ENCODE measurements around the gene OAF. TPM values are rescaled to one million over a fixed set of nuclear protein-coding genes. Genes with fewer than 3 reads are reported as not detected.

The OAF gene
- total RNA-seq, 2 donors from 2014 or later = 1.3 to 3.8 TPM

- DNase-seq = no peak
- H3K9me3 ChIP-seq (ENCODE audit: control insufficient read depth, low read length, poor library complexity, severe bottlenecking) = no peaks in the 10 kb centered on the region
- no peak overlapping the region for H3K4me3 Mint-ChIP-seq
- no peaks in the 10 kb centered on the region for H3K36me3 Mint-ChIP-seq (ENCODE audit: low read depth)
- no peak for ATAC-seq
- peaks cover 17% of the 10 kb centered on the region for H3K4me1 Mint-ChIP-seq
- no peak overlapping the region for H3K27ac Mint-ChIP-seq
- no peaks in the 10 kb centered on the region for H3K27me3 Mint-ChIP-seq
These were observed 4.8 kb downstream of the OAF start for GRCh38 chr11:120215634-120216033.

GRCh38 chr11:120216426-120217102, 5.7 kb downstream of the OAF start:
- H3K4me1 Mint-ChIP-seq = peaks cover 19% of the 10 kb centered on the region
- DNase-seq (no peak), ATAC-seq (no peak)
- no peak overlapping the region for H3K4me3 Mint-ChIP-seq
- no peak overlapping the region for H3K27ac Mint-ChIP-seq
- H3K27me3 Mint-ChIP-seq = no peaks in the 10 kb centered on the region
- H3K36me3 Mint-ChIP-seq (ENCODE audit: low read depth) = no peaks in the 10 kb centered on the region
- no peaks in the 10 kb centered on the region for H3K9me3 ChIP-seq (ENCODE audit: control insufficient read depth, low read length, poor library complexity, severe bottlenecking)

GRCh38 chr11:120217526-120217925, 6.7 kb downstream of the OAF start:
- ATAC-seq = no peak
- Mint-ChIP-seq H3K4me1 (peaks cover 13% of the 10 kb centered on the region), H3K27me3 (no peaks in the 10 kb centered on the region), H3K27ac (no peak overlapping the region), H3K4me3 (no peak overlapping the region), H3K36me3 (ENCODE audit: low read depth) (no peaks in the 10 kb centered on the region)
- no peak for DNase-seq
- no peaks in the 10 kb centered on the region for H3K9me3 ChIP-seq (ENCODE audit: control insufficient read depth, low read length, poor library complexity, severe bottlenecking)

GRCh38 chr11:120217941-120218694, 7.3 kb downstream of the OAF start:
- H3K27ac Mint-ChIP-seq = no peak overlapping the region
- DNase-seq (no peak), ATAC-seq (no peak)
- H3K27me3 Mint-ChIP-seq = no peaks in the 10 kb centered on the region
- no peak overlapping the region for H3K4me3 Mint-ChIP-seq
- no peaks in the 10 kb centered on the region for H3K36me3 Mint-ChIP-seq (ENCODE audit: low read depth)
- H3K4me1 Mint-ChIP-seq = peaks cover 13% of the 10 kb centered on the region
- no peaks in the 10 kb centered on the region for H3K9me3 ChIP-seq (ENCODE audit: control insufficient read depth, low read length, poor library complexity, severe bottlenecking)

GRCh38 chr11:120218695-120219033, 7.8 kb downstream of the OAF start:
- H3K27me3 Mint-ChIP-seq = peaks cover 3% of the 10 kb centered on the region
- H3K4me1 Mint-ChIP-seq = peaks cover 13% of the 10 kb centered on the region
- no peaks in the 10 kb centered on the region for H3K36me3 Mint-ChIP-seq (ENCODE audit: low read depth)
- no peak for DNase-seq
- no peak overlapping the region for H3K27ac Mint-ChIP-seq
- no peaks in the 10 kb centered on the region for H3K9me3 ChIP-seq (ENCODE audit: control insufficient read depth, low read length, poor library complexity, severe bottlenecking)
- H3K4me3 Mint-ChIP-seq = no peak overlapping the region
- ATAC-seq = no peak

GRCh38 chr11:120219232-120219937, 8.6 kb downstream of the OAF start:
- Mint-ChIP-seq H3K4me3 (no peak overlapping the region), H3K4me1 (peaks cover 13% of the 10 kb centered on the region), H3K27me3 (peaks cover 9% of the 10 kb centered on the region), H3K36me3 (ENCODE audit: low read depth) (no peaks in the 10 kb centered on the region), H3K27ac (no peak overlapping the region)
- H3K9me3 ChIP-seq (ENCODE audit: control insufficient read depth, low read length, poor library complexity, severe bottlenecking) = no peaks in the 10 kb centered on the region
- no peak for DNase-seq
- ATAC-seq = no peak

GRCh38 chr11:120219938-120220746, 9.3 kb downstream of the OAF start:
- H3K4me3 Mint-ChIP-seq = no peak overlapping the region
- ATAC-seq = no peak
- H3K9me3 ChIP-seq (ENCODE audit: control insufficient read depth, low read length, poor library complexity, severe bottlenecking) = no peaks in the 10 kb centered on the region
- peaks cover 19% of the 10 kb centered on the region for H3K4me1 Mint-ChIP-seq
- peaks cover 17% of the 10 kb centered on the region for H3K27me3 Mint-ChIP-seq
- DNase-seq = no peak
- no peaks in the 10 kb centered on the region for H3K36me3 Mint-ChIP-seq (ENCODE audit: low read depth)
- no peak overlapping the region for H3K27ac Mint-ChIP-seq

- H3K36me3 Mint-ChIP-seq (ENCODE audit: low read depth) = no peaks in the 10 kb centered on the region
- DNase-seq (no peak), ATAC-seq (no peak)
- H3K4me1 Mint-ChIP-seq = peaks cover 16% of the 10 kb centered on the region
- H3K4me3 Mint-ChIP-seq = no peak overlapping the region
- peaks cover 19% of the 10 kb centered on the region for H3K27me3 Mint-ChIP-seq
- H3K9me3 ChIP-seq (ENCODE audit: control insufficient read depth, low read length, poor library complexity, severe bottlenecking) = no peaks in the 10 kb centered on the region
- no peak overlapping the region for H3K27ac Mint-ChIP-seq
These were observed 9.9 kb downstream of the OAF start for GRCh38 chr11:120220747-120221037.

GRCh38 chr11:120221115-120221752, 10.4 kb downstream of the OAF start:
- Mint-ChIP-seq H3K27me3 (peaks cover 24% of the 10 kb centered on the region), H3K36me3 (ENCODE audit: low read depth) (peaks cover 2% of the 10 kb centered on the region), H3K4me3 (no peak overlapping the region), H3K27ac (no peak overlapping the region), H3K4me1 (peaks cover 15% of the 10 kb centered on the region)
- no peak for ATAC-seq
- DNase-seq = no peak
- no peaks in the 10 kb centered on the region for H3K9me3 ChIP-seq (ENCODE audit: control insufficient read depth, low read length, poor library complexity, severe bottlenecking)

GRCh38 chr11:120222916-120223315, 12.1 kb downstream of the OAF start:
- H3K36me3 Mint-ChIP-seq (ENCODE audit: low read depth) = peaks cover 2% of the 10 kb centered on the region
- no peak overlapping the region for H3K27ac Mint-ChIP-seq
- no peaks in the 10 kb centered on the region for H3K9me3 ChIP-seq (ENCODE audit: control insufficient read depth, low read length, poor library complexity, severe bottlenecking)
- peaks cover 12% of the 10 kb centered on the region for H3K4me1 Mint-ChIP-seq
- DNase-seq = no peak
- ATAC-seq = no peak
- H3K27me3 Mint-ChIP-seq = peaks cover 25% of the 10 kb centered on the region
- no peak overlapping the region for H3K4me3 Mint-ChIP-seq

GRCh38 chr11:120223793-120224192, 13.0 kb downstream of the OAF start:
- no peak for ATAC-seq
- no peaks in the 10 kb centered on the region for H3K9me3 ChIP-seq (ENCODE audit: control insufficient read depth, low read length, poor library complexity, severe bottlenecking)
- H3K27ac Mint-ChIP-seq = no peak overlapping the region
- no peak overlapping the region for H3K4me3 Mint-ChIP-seq
- peaks cover 2% of the 10 kb centered on the region for H3K36me3 Mint-ChIP-seq (ENCODE audit: low read depth)
- H3K4me1 Mint-ChIP-seq = peaks cover 11% of the 10 kb centered on the region
- no peak for DNase-seq
- H3K27me3 Mint-ChIP-seq = peaks cover 25% of the 10 kb centered on the region

GRCh38 chr11:120224361-120224760, 13.5 kb downstream of the OAF start:
- Mint-ChIP-seq H3K4me1 (peaks cover 10% of the 10 kb centered on the region), H3K4me3 (no peak overlapping the region), H3K27ac (no peak overlapping the region), H3K36me3 (ENCODE audit: low read depth) (peaks cover 2% of the 10 kb centered on the region), H3K27me3 (peaks cover 25% of the 10 kb centered on the region)
- ATAC-seq (no peak), DNase-seq (no peak)
- H3K9me3 ChIP-seq (ENCODE audit: control insufficient read depth, low read length, poor library complexity, severe bottlenecking) = no peaks in the 10 kb centered on the region
